HCT116 (cell line): ENCODE measurements around the gene EIF2AK2. TPM values are rescaled to one million over a fixed set of nuclear protein-coding genes. Genes with fewer than 3 reads are reported as not detected.

Experiments
- ATAC-seq: fragments of 200-7000 bp; cut with Tn5 transposase; 2 replicates; pipeline ENCODE4 v1.9.1; 2020; ENCODE audit warnings: mild to moderate bottlenecking, moderate library complexity
- BruUV-seq: library from RNA; stranded (reverse); fragments of 400-500 nt; replicated peaks from 2 replicates; lab custom pipeline; 2021; lab: Mats Ljungman, UMichigan
- CTCF ChIA-PET: fragments of 300-600 bp; sonication (Branson Sonifier 250); formaldehyde crosslinking; loops from one replicate; lab custom pipeline; 2021; ENCODE audit warnings: antibody characterized with exemption; lab: Charles Lee
- POLR2A ChIA-PET: fragments of 300-600, 350-600 bp; sonication (Branson Sonifier 250); formaldehyde crosslinking; loops from one replicate; lab custom pipeline; 2021; ENCODE audit warnings: antibody characterized with exemption; lab: Charles Lee
- RAD21 ChIA-PET, 2 experiments: fragments of 300-600 bp; sonication (Branson Sonifier 250); formaldehyde crosslinking; loops; one replicate each; lab custom pipeline; 2023; ENCODE audit warnings: low total read pairs in 2 of 2; ENCODE audit not compliant: uncharacterized antibody in 2 of 2, unreplicated experiment in 2 of 2, low non-redundant PET in 1 of 2; lab: Charles Lee
- DNase-seq: peaks from one replicate; pipeline ENCODE4 v3.0.0-alpha.2; 2010; ENCODE audit warnings: low read depth, low spot score
- H2AFZ ChIP-seq: fragments of 200-600 bp; shearing (Covaris generic), sonication (generic); 2 replicates; pipeline ENCODE4 v1.6.1; 2017; ENCODE audit warnings: low read depth, mixed run types, mixed read lengths, antibody characterized with exemption, low read length; ENCODE audit not compliant: poor library complexity, severe bottlenecking
- H3K27ac ChIP-seq: 2 replicates; pipeline ENCODE4 v1.5.1; 2012; ENCODE audit warnings: low read depth, low read length
- H3K27me3 ChIP-seq: fragments of 200-600 bp; sonication (generic); 2 replicates; pipeline ENCODE4 v1.6.1; 2016; ENCODE audit warnings: mixed run types, low read length, mixed read lengths; ENCODE audit not compliant: insufficient read depth
- H3K36me3 ChIP-seq, 2 experiments: fragments of 200-500 bp in 1 of 2; fragments of 200-600 bp in 1 of 2; sonication (Bioruptor generic) in 1 of 2; sonication (generic) in 1 of 2; 2 replicates each; pipeline versions ENCODE4 v1.5.1 to v1.6.1; 2014 to 2016; ENCODE audit warnings: low read length in 2 of 2, inconsistent platforms in 1 of 2, mixed read lengths in 1 of 2, mixed run types in 1 of 2; ENCODE audit not compliant: insufficient read depth in 2 of 2, control insufficient read depth in 1 of 2
- H3K4me1 ChIP-seq, 2 experiments: fragments of 200-600 bp in 1 of 2; sonication (generic) in 1 of 2; 2 replicates each; pipeline versions ENCODE4 v1.5.1 to v1.6.1; 2012 to 2017; ENCODE audit warnings: low read length in 2 of 2, inconsistent platforms in 1 of 2, mild to moderate bottlenecking in 1 of 2, mixed read lengths in 1 of 2, mixed run types in 1 of 2, moderate library complexity in 1 of 2; ENCODE audit not compliant: insufficient read depth in 2 of 2, control insufficient read depth in 1 of 2
- H3K4me2 ChIP-seq: fragments of 200-600 bp; sonication (generic); 2 replicates; pipeline ENCODE4 v1.6.1; 2017; ENCODE audit warnings: mixed run types, low read length, mixed read lengths
- H3K4me3 ChIP-seq, 2 experiments: fragments of 200-600 bp in 1 of 2; sonication (generic) in 1 of 2; replicated peaks in 1 of 2; 2 replicates each; pipeline ENCODE4 v1.5.1; 2011 to 2016; ENCODE audit warnings: low read length in 2 of 2, control low read depth in 1 of 2, low read depth in 1 of 2, mild to moderate bottlenecking in 1 of 2, mixed read lengths in 1 of 2, mixed run types in 1 of 2
- H3K79me2 ChIP-seq: fragments of 200-600 bp; sonication (generic); 2 replicates; pipeline ENCODE4 v1.6.1; 2017; ENCODE audit warnings: mild to moderate bottlenecking, mixed run types, low read length, moderate library complexity, mixed read lengths; ENCODE audit not compliant: insufficient read depth
- H3K9ac ChIP-seq: fragments of 200-600 bp; sonication (generic); 2 replicates; pipeline ENCODE4 v1.6.1; 2016; ENCODE audit warnings: low read length, mixed read lengths
- H3K9me2 ChIP-seq: fragments of 200-600 bp; sonication (generic), shearing (Covaris generic); 2 replicates; pipeline ENCODE4 v1.6.1; 2017; ENCODE audit warnings: mixed run types, mild to moderate bottlenecking, moderate library complexity; ENCODE audit not compliant: insufficient read depth
- H3K9me3 ChIP-seq, 2 experiments: fragments of 200-500 bp in 1 of 2; fragments of 200-600 bp in 1 of 2; sonication (Bioruptor generic) in 1 of 2; sonication (generic) in 1 of 2; 2 replicates each; pipeline ENCODE4 v1.6.1; 2014 to 2017; ENCODE audit warnings: low read length in 2 of 2, mixed read lengths in 2 of 2, inconsistent platforms in 1 of 2, low read depth in 1 of 2, mild to moderate bottlenecking in 1 of 2, mixed run types in 1 of 2, moderate library complexity in 1 of 2; ENCODE audit not compliant: control insufficient read depth in 1 of 2, insufficient read depth in 1 of 2
- H4K20me1 ChIP-seq: fragments of 200-600 bp; sonication (generic), shearing (Covaris generic); 2 replicates; pipeline ENCODE4 v1.6.1; 2017; ENCODE audit warnings: mixed run types, mild to moderate bottlenecking, moderate library complexity; ENCODE audit not compliant: insufficient read depth
- CEBPB ChIP-seq: IDR thresholded peaks from 2 replicates; pipeline ENCODE4 v1.6.1; 2012; ENCODE audit warnings: low read depth
- ELF1 ChIP-seq: IDR thresholded peaks from 2 replicates; pipeline ENCODE4 v1.6.1; 2012; ENCODE audit warnings: low read depth, borderline replicate concordance
- EZH2phosphoT487 ChIP-seq: fragments of 200-600 bp; IDR thresholded peaks from 2 replicates; pipeline ENCODE4 v1.6.1; 2018; ENCODE audit warnings: antibody characterized with exemption, borderline replicate concordance
- RAD21 ChIP-seq: IDR thresholded peaks from 2 replicates; pipeline ENCODE4 v1.6.1; 2012; ENCODE audit warnings: low read depth, mild to moderate bottlenecking
- SIN3A ChIP-seq: IDR thresholded peaks from 2 replicates; pipeline ENCODE4 v1.6.1; 2012; ENCODE audit warnings: low read depth
- TCF7L2 ChIP-seq: IDR thresholded peaks from 2 replicates; pipeline ENCODE4 v1.7.0; 2011; ENCODE audit warnings: borderline replicate concordance, inconsistent platforms; ENCODE audit not compliant: insufficient read depth, insufficient read length; ENCODE audit errors: extremely low read depth
- YY1 ChIP-seq: IDR thresholded peaks from 2 replicates; pipeline ENCODE4 v1.6.1; 2011; ENCODE audit warnings: low read length, low read depth, moderate library complexity, mild to moderate bottlenecking; ENCODE audit not compliant: insufficient replicate concordance; ENCODE audit errors: extremely low read depth
- intact Hi-C: fragments of 100-400 bp; cut with micrococcal nuclease; formaldehyde crosslinking; loops from 2 replicates; pipeline ENCODE4 v1.10.0; 2022
- total RNA-seq: library from RNA; stranded (reverse); gene quantifications from one replicate; pipeline ENCODE4 v1.2.1, GENCODE V29; 2021; ENCODE audit not compliant: unreplicated experiment
- TF ChIP-seq, protein P1 (sequence below): IDR thresholded peaks from 2 replicates; pipeline ENCODE4 v1.6.1; 2012
- TF ChIP-seq, protein P2 (sequence below), 3 experiments: fragments of 200-600 bp in 1 of 3; sonication (generic) in 1 of 3; IDR thresholded peaks in 2 of 3; conservative IDR thresholded peaks in 1 of 3; 2 replicates each; pipeline ENCODE4 v1.5.1; 2012 to 2017; ENCODE audit warnings: low read depth in 2 of 3, low read length in 2 of 3, antibody characterized with exemption in 1 of 3, borderline replicate concordance in 1 of 3, control low read depth in 1 of 3, mild to moderate bottlenecking in 1 of 3, mixed read lengths in 1 of 3, mixed run types in 1 of 3, moderate library complexity in 1 of 3; ENCODE audit not compliant: insufficient read depth in 1 of 3
- TF ChIP-seq, protein P3 (sequence below): IDR thresholded peaks from 2 replicates; pipeline ENCODE4 v1.6.1; 2012

Gene EIF2AK2
- total RNA-seq, 1 experiment from 2014 or later, result 40.7 TPM

DNA sequence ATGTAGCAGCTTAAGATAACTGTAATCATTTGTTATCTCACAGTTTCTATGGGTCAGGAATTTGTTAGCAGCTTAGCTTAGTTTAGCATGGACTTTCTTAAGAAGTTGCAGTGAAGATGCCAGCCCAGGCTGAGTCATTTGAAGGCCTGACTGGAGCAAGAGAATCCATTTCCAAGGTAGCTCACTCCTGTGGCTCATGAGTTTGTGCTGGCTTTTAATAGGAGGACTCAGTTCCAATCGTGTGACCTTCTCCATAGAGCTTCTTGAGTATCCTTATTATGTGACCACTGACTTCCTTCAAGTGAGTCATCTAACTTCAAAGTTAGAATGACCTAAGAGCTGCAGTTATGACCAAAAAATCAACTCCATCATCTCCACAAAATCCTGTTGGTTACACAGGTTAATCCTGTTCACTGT, 71.0 kb downstream of the EIF2AK2 start:
- POLR2A ChIA-PET, result no interaction called here
- no peaks in the 10 kb centered on the region for H3K9me3 ChIP-seq
- peak overlapping the region in 1 of 2 experiments; percentile 91; a peak in 1 of 4 replicates for H3K4me3 ChIP-seq
- H3K27ac ChIP-seq, result no peak overlapping the region
- RAD21 ChIA-PET, result no interaction called here
- BruUV-seq, result no TSS peak
- H3K9ac ChIP-seq, result no peak overlapping the region
- intact Hi-C loops, result no loop called here
- CTCF ChIA-PET, result no interaction called here
- H3K27me3 ChIP-seq, result no peaks in the 10 kb centered on the region
- peak overlapping the region; percentile 82 for H3K4me2 ChIP-seq
- H3K79me2 ChIP-seq, result peaks cover 9% of the 10 kb centered on the region; the same call in 1 of the 2 replicates
- no peak for ATAC-seq
- H3K4me1 ChIP-seq, result peaks cover 0 to 20% of the 10 kb centered on the region in 2 experiments; a peak in 3 of 4 replicates
- H3K9me2 ChIP-seq, result no peaks in the 10 kb centered on the region
- no peaks in the 10 kb centered on the region for H4K20me1 ChIP-seq
- TF ChIP-seq SIN3A, result no peak
- TF ChIP-seq, protein P1, sequence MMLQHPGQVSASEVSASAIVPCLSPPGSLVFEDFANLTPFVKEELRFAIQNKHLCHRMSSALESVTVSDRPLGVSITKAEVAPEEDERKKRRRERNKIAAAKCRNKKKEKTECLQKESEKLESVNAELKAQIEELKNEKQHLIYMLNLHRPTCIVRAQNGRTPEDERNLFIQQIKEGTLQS, result no peak
- TF ChIP-seq, protein P2, sequence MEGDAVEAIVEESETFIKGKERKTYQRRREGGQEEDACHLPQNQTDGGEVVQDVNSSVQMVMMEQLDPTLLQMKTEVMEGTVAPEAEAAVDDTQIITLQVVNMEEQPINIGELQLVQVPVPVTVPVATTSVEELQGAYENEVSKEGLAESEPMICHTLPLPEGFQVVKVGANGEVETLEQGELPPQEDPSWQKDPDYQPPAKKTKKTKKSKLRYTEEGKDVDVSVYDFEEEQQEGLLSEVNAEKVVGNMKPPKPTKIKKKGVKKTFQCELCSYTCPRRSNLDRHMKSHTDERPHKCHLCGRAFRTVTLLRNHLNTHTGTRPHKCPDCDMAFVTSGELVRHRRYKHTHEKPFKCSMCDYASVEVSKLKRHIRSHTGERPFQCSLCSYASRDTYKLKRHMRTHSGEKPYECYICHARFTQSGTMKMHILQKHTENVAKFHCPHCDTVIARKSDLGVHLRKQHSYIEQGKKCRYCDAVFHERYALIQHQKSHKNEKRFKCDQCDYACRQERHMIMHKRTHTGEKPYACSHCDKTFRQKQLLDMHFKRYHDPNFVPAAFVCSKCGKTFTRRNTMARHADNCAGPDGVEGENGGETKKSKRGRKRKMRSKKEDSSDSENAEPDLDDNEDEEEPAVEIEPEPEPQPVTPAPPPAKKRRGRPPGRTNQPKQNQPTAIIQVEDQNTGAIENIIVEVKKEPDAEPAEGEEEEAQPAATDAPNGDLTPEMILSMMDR (IDR thresholded peaks at IDR 0.05 in 2 of 3, conservative IDR thresholded peaks at IDR 0.05 in 1 of 3; ENCODE audit: borderline replicate concordance in 1 of 3, insufficient read depth in 1 of 3, low read depth in 2 of 3, low read length in 2 of 3), result no peak
- no peak for TF ChIP-seq RAD21
- TF ChIP-seq, protein P3, sequence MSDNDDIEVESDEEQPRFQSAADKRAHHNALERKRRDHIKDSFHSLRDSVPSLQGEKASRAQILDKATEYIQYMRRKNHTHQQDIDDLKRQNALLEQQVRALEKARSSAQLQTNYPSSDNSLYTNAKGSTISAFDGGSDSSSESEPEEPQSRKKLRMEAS, result no peak
- no peak for TF ChIP-seq ELF1
- TF ChIP-seq TCF7L2, result no peak
- no peak for TF ChIP-seq EZH2phosphoT487
- no peak for TF ChIP-seq YY1
- no peak for TF ChIP-seq CEBPB
- H2AFZ ChIP-seq, result no peak overlapping the region
- no peaks in the 10 kb centered on the region for H3K36me3 ChIP-seq
- no peak for DNase-seq
